SU-DHL-6 (cell line): ENCODE measurements around the gene MIDN.

Experiments
- EZH2phosphoT487 ChIP-seq: fragments of 200-600 bp; sonication (generic), shearing (Covaris generic); conservative IDR thresholded peaks from 2 replicates; pipeline ENCODE4 v1.6.1; 2018; ENCODE audit warnings: mild to moderate bottlenecking, antibody characterized with exemption, low read length, moderate library complexity, mixed read lengths
- TF ChIP-seq, protein P1 (sequence below): fragments of 200-600 bp; sonication (generic); IDR thresholded peaks from one replicate; pipeline ENCODE4 v1.5.1; 2017; ENCODE audit warnings: antibody characterized with exemption, mild to moderate bottlenecking, low read length, moderate library complexity; ENCODE audit not compliant: insufficient read depth, poor library complexity, severe bottlenecking

DNA sequence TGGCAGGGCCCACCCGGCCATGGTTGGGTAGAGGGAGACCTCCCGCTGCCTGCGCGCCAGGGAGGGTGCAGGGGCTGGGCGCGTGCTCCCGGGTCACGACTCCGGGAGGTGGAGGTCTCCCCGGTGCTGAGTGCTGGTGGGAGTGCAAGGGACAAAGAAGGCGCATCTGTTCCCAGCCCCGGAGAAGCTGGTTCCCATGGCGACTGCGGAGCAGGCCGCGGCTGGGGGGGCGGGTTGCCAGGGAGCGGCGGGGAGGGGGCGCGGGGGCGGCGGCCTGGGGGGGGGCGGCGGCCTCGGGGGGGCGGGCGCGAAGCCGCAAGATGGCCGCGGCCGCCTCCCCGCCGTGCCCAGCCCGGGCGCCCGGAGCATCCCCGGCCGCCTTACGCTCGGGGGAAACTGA lies 11.8 kb upstream of the MIDN start:
- TF ChIP-seq, protein P1, sequence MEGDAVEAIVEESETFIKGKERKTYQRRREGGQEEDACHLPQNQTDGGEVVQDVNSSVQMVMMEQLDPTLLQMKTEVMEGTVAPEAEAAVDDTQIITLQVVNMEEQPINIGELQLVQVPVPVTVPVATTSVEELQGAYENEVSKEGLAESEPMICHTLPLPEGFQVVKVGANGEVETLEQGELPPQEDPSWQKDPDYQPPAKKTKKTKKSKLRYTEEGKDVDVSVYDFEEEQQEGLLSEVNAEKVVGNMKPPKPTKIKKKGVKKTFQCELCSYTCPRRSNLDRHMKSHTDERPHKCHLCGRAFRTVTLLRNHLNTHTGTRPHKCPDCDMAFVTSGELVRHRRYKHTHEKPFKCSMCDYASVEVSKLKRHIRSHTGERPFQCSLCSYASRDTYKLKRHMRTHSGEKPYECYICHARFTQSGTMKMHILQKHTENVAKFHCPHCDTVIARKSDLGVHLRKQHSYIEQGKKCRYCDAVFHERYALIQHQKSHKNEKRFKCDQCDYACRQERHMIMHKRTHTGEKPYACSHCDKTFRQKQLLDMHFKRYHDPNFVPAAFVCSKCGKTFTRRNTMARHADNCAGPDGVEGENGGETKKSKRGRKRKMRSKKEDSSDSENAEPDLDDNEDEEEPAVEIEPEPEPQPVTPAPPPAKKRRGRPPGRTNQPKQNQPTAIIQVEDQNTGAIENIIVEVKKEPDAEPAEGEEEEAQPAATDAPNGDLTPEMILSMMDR, result no peak
- TF ChIP-seq EZH2phosphoT487, result no peak
